Renal cortical epithelial cell (primary cell): Measurements from ENCODE around the gene FEN1. TPM values are rescaled to one million over a fixed set of nuclear protein-coding genes. Genes with fewer than 3 reads are reported as not detected.

Source experiments
- DNase-seq: peaks from one replicate; pipeline ENCODE4 v3.0.0-alpha.2; 2011; ENCODE audit warnings: low read depth
- total RNA-seq: library from RNA; depleted of rRNA; stranded (reverse); fragments of >200 nt; gene quantifications from 2 replicates; pipeline ENCODE4 v1.2.3, GENCODE V29; 2014

The FEN1 gene
- total RNA-seq, 1 donor from 2014 or later: 12.1 TPM

DNA sequence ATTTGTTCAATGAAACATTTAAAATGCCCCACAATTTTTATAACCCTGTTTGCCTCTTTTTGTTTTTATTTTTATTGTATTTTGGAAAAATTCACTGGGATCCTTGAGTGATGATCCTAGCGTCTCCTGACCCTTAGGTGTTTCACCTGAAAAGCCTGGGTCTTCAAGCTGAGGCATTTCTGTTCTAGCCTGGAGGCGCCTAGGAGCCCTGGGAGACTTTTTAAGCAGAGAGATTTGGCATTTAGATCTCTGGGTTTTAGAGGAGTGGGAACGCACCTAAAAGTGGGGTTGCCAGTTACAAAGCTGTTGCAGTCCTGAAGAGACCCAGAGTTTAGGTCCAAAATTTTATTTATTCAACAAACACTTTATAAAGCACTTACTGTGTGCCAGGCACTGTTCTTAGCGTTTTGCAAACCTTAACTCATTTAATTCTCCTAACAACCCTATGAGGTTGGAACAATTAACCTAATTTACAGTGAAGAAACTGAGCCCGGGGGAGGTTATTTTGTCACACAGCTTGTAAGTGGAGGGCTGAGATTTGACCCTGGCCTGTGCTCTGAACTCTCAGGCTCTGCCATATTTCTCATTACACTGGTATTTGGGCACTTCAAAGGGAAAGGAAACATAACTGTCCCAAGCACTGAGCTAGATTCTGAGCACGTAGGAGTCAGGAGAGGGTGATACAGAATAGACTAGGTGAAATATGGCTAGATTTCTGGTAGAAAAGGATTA is 24.9 kb downstream of the FEN1 start:
- no peak for DNase-seq

DNA sequence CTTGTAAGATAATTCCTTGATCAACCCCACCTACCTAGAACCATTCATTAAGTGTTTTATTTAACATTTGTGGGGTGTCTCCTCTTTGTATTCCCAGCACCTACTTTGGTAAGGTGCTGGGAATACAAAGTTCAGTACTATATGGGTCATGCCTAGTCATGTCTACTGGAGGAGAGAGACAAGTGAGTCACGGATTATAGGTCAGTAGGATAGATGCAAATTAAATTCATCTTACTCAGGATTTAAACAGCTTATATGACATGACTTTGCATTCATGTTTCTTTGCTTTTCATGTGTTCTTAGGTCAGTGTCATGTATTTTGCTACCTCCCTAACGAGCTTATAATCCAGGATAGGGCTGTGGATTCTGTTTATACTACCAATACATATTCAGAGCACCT is 27.5 kb downstream of the FEN1 start:
- peak; percentile 72 for DNase-seq

DNA sequence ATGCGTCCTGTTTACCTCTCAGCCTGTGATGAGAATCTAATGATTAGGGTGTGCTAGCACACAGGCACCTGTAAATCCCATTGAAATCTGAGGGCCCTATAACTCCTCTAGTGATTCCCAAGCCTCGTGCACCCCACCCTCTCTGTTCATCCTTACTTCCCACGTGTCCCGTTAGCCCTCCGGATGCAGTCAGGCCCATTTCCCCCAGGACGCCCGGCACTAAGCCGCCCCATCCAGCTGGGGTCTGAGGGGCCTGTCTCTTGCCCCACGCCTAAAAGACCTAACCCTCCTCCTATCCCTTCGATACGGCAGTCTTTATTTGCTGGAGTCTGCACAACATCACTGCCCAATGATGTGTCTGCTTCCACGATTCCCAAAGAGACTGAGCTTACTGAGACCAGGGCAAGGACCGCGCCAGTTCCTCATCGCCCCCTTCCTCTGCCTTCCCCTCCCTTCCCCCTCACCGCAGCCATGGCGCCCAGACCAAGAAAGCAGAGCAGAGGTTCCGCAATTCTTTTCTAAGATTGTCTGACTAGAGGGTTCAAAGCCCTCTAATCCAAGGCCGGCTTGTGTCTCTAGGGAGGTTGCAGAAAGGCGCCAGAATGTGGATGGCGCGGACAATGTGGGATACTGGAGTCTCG is 34.3 kb downstream of the FEN1 start:
- no peak for DNase-seq

DNA sequence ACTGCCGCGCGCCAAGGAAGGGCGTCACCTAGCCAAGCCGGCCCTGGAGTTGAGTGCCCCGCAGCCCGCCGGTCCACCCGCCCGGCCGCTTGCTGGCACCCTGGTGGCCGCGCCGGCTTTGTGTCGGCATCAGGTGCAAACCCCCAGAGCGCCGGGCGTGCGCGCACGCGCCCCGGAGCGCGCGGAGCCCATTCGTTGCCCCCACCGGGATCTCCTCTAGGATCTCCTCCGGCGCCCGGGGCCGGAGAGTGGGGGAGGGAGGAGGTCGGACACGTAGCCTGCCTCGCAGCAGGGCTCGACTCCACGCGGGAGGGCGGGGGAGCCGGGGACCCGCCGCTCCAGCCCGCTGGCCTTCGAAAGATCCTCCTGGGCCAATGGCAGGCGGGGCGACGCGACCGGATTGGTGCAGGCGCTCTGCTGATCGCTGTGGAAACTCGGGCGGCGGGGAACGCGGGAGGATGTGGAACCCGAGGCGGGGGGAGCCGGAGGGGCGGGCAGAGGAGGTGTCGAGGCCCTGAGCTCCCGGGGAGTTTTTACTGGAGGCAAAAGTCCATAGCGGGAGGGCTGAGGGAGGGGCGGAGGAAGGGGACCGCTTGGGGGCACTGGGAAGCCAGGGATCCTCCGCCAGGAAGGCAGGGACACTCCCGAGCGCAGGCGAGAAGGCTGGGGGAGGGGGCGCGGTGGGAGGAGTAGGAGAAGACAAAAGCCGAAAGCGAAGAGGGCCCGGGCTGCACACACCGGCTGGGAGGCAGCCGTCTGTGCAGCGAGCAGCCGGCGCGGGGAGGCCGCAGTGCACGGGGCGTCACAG is 35.1 kb downstream of the FEN1 start, which contains the start of gene FADS2:
Gene FADS2 (plus strand): TSS at position 730 of the 808 bp plus-strand sequence. CDS start 91 bp downstream, outside the sequence.
- DNase-seq: peak; percentile 78

DNA sequence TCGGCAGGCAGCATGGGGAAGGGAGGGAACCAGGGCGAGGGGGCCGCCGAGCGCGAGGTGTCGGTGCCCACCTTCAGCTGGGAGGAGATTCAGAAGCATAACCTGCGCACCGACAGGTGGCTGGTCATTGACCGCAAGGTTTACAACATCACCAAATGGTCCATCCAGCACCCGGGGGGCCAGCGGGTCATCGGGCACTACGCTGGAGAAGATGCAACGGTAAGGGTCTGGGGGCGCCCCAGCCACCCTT is 35.6 kb downstream of the FEN1 start:
- no peak for DNase-seq

- peak; percentile 22 for DNase-seq
Measured at GRCh38 chr11:61828629-61829407, 36.1 kb downstream of the FEN1 start.

DNA sequence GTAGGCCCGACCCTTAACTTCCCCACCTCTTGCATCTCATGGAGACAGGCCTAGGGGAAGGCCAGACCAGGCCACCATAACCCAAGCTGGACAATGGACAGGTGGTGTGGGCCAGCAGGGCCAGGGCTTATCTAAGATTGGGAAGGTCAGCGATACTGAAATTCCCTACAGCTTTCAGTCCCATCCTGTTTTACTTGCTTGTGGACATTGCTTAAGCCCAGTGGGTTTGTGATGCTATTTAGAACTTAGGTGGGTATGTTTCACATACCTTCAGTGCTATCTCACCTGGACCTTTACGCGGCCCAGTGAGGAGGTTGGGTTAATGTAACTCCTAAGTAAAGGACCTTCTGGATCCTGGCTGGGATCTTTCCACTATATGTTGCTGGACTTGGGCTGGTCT is 37.1 kb downstream of the FEN1 start:
- no peak for DNase-seq

DNA sequence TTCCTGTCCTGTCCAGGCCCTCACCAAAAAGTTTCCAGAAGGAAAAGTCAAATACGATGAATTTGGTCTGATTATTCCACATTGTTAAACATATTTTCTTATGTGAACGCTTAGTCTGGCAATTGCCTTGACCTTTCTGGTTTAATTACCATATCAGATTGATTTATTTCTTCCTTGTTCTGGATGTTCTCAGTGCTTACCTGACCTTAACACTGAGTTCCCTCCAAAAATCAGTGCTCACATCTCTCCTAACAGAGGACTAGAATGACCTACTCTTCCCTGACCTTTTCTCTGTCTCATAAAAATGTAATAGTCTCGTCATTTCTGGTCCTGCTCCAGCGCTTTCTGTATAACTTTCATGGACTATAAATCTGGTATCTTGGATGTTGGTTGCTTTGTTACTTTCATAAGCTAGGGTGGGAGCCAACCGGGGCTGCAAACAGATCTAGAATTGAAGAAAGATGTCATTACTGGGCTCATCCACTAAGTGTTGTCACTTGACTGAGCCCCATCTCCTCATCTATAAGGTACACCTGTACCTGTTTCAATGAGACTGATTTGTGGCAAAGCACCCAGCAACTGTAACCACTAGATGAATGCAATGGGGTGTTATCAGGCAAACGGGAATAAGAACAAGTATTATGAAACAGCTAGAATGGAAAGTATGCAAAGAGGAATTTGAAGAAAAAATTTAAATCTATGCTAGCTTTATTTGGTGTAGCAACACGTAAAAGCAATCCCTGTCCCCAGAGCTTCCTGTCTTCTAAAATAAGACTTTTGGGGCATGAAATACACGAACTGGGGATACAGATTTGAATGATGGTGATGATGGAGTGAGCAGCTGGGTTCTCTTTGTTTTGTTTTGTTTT is 37.8 kb downstream of the FEN1 start:
- DNase-seq: no peak

DNA sequence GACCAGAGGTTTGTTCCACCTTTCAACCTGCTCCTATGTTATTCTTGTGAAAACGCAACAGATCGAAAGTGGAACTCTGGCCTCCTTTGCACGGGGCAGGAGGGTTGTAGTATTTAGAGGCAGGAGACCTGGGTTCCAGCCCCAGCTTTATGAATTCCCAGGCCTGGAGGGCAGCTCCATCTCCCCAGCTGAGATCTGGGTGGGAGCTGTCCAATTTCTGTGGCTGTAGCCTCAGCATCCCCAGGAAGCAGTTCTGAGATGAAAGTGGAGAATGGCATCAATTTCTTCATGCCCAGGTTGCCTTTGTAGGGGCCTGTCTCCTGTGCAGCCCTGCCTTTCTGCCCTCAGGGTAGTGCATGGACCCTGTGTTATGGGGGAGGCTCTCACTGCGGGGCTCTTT is 39.5 kb downstream of the FEN1 start:
- DNase-seq: no peak

DNA sequence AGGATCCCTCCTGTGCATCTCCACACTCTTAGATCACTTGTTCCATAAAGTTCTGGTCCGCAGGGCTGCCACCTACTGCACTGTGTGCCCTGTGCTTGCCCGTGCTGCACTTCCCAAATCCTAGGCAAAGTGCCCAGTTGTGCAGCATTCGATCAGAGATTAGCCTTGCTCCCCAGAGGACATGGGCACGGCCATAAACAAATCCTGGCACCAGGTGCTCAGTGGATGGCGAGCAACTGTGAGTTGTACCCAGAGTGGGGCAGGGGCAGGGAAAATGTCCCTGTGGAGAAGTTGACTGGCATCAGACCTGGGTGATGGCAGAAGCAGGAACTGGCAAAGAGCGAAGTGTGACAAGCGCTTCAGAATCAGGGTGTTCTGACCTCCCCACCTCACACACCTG is 40.0 kb downstream of the FEN1 start:
- DNase-seq: no peak

DNA sequence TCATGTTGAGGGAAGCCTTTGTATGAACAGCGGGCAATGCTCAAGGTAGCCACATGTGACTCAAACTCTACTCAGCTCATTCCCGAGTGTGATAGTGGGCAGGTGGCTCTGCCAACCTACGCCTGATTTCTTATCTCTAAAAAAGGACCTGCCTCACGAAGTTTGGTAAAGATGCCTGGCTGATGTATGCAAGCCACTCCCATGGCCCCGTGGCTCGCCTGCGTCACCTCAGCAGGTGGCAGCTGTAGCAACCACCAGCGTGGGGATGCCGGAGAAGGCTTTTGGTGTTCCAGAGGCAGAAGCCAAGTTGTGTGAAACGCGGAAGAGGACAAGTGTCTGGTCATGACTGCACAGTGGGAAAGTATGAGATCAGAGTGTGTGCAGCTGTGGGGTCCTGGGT is 40.8 kb downstream of the FEN1 start:
- DNase-seq: no peak

GRCh38 chr11:61833926-61834277 is 41.2 kb downstream of the FEN1 start:
- no peak for DNase-seq

DNA sequence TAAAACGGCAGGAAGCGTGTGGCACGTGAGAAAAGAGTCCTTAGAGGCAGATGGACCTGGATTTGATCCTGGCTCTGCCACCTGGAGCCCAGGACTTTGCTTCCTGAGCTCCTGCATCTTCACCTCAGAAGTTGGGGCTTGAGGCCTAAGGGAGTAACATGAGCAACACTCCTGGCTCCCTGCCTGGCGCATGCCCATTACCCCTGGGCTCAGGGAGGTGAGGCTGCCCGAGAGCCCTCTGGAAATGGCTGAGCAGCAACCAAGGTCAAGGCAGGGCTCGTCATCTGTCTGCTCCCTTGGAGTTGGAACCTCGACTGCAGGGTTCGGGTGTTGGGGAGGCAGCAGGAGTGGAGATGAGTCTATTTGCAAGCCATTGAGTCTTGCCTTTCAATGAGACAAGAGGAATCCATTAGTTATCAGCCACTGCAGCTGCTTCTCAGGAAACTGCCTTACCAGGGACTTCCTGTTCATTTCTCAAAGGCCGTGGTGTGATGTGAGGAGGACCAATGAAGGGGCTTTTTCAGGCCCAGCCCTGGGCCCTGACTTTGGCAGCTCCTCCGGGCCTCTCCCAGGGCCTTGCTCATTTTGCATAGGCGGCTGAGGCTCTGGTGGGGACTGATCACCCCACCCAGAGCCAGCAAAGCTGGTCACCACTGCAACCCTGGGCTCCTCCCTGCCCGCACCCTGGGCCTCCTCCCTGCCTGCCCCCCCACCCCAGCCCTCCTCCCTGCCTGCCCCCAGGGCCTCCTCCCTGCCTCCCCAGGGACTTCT is 41.8 kb downstream of the FEN1 start:
- peak; percentile 30 for DNase-seq

- DNase-seq: no peak
Measured at GRCh38 chr11:61836193-61836592, 43.5 kb downstream of the FEN1 start.

DNA sequence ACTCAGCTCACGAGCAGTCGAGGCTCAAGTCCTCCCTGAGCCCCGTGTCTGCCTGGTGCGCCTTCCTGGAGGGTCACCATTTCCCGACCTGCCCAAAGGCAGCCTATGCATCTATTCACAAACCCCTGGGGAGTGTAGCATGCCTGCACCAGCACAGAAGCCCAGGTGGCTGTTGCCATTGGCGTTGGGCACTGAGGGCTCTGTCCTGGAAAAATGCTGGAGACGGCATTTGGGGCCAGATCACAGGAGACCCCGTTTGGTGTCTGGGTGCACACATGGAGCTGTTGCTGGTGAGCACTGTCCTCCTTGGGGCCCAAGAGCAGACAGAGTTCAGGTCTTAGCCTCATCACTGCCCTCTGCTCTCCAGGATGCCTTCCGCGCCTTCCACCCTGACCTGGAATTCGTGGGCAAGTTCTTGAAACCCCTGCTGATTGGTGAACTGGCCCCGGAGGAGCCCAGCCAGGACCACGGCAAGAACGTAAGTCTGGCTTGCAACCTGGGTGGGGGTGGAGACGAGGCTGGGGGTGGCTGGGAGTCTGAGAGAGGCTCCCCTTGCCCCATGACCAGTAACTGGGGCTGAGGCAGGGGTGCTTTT is 44.8 kb downstream of the FEN1 start:
- DNase-seq: no peak

DNA sequence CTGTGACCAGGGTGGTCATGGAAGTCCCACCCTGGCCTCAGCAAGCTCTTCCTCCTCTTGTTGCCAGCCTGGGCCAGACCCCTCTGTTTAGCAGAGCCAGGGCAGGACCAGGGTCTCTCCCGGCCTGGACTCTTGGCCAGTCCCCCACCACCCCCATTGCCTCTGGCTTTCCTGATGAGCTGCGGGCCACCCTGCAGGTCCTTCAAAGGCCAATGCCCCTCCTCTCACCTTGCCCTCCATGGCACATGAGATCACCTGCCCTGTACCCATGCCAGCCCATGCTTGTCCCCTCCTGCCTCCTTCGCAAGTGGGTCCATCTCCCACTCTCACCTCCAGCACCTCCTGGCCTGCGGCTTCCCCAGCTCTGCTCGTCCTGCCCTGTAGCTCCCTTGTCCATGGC is 45.8 kb downstream of the FEN1 start:
- DNase-seq: no peak

DNA sequence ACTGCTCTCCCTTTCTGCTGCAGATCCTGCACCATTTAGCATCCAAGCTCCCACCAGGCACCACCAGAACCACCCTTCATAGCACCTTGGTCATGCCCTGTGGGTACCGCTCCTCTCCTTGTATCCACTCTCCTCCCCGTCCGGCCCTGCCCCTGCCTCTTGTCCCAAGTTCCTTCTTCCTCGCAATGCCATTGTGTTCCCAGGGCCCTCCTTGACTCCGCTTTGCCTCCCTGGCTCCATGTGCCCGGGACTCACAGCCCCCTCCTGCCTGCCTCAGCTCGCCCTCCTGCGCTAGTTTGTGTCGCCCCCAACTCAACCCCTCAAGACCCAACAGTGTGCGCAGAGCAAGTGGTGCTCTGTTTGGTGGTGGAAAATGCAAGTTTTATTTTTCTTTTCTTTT is 46.2 kb downstream of the FEN1 start:
- DNase-seq: no peak

- DNase-seq: no peak
Measured at GRCh38 chr11:61839742-61840141, 47.0 kb downstream of the FEN1 start.

GRCh38 chr11:61840371-61840770 is 47.7 kb downstream of the FEN1 start:
- DNase-seq: no peak
